Adrenal gland (tissue), 5 donors: ENCODE measurements around the gene LTBP2.

ENCODE experiments used
- POLR2A ChIP-seq, 2 donors: fragments of 450-650 bp; IDR thresholded peaks; one replicate each; pipeline ENCODE4 v1.6.1; 2017; ENCODE audit warnings: antibody characterized with exemption in 2 of 2, mild to moderate bottlenecking in 2 of 2, moderate library complexity in 1 of 2
- TF ChIP-seq, protein P1 (sequence below), 6 experiments: fragments of 450-650 bp in 4 of 6; fragments of 200-600 bp in 2 of 6; sonication (generic) in 1 of 6; IDR thresholded peaks; 1 replicate in 5 of 6; 2 replicates in 1 of 6; pipeline versions ENCODE4 v1.5.1 to v1.8.0; 2016 to 2021; ENCODE audit warnings: antibody characterized with exemption in 6 of 6, mild to moderate bottlenecking in 2 of 6, moderate library complexity in 1 of 6
- donor health status: DM: no; HTN: no; CAD: no.

DNA sequence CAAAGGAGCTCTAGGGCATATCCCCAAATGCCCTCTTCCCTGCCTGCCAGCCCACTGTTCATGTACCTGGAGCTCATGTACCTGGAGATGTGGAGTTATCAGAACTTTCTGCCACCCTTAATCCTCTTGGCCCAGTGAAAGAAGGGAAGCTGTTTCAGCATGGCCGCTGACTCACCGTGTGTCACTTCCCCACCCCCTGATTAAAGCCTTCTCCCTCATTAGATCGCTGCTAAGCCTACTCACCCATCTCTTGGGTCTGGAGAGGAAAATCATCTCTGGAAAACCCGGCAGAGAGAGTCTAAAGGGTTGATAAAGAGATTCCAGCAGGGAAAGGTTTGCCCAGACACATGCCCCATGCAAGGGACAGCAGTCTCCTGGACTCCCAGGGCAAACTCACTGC lies 4.5 kb upstream of the LTBP2 start:
- TF ChIP-seq, protein P1, sequence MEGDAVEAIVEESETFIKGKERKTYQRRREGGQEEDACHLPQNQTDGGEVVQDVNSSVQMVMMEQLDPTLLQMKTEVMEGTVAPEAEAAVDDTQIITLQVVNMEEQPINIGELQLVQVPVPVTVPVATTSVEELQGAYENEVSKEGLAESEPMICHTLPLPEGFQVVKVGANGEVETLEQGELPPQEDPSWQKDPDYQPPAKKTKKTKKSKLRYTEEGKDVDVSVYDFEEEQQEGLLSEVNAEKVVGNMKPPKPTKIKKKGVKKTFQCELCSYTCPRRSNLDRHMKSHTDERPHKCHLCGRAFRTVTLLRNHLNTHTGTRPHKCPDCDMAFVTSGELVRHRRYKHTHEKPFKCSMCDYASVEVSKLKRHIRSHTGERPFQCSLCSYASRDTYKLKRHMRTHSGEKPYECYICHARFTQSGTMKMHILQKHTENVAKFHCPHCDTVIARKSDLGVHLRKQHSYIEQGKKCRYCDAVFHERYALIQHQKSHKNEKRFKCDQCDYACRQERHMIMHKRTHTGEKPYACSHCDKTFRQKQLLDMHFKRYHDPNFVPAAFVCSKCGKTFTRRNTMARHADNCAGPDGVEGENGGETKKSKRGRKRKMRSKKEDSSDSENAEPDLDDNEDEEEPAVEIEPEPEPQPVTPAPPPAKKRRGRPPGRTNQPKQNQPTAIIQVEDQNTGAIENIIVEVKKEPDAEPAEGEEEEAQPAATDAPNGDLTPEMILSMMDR (IDR thresholded peaks at IDR 0.05), result no peak
- no peak for TF ChIP-seq POLR2A (IDR thresholded peaks at IDR 0.05)
